GM23248 (cell line): ENCODE measurements around the gene TMX2.
"Not testable (repeated sequence)": the region's sequence is repeated elsewhere in the genome, so short reads cannot be mapped to it uniquely, and the experiment has no call there.

Experiments used
- EZH2 ChIP-seq: fragments of 200-600 bp; sonication (generic); IDR thresholded peaks from 2 replicates; pipeline ENCODE4 v1.6.1; 2018; ENCODE audit warnings: antibody characterized with exemption, mild to moderate bottlenecking; ENCODE audit not compliant: insufficient read depth, poor library complexity, severe bottlenecking
- EZH2phosphoT487 ChIP-seq: fragments of 200-600 bp; sonication (generic); IDR thresholded peaks from 2 replicates; pipeline ENCODE4 v1.6.1; 2018; ENCODE audit warnings: antibody characterized with exemption, moderate library complexity, mild to moderate bottlenecking, low read depth; ENCODE audit not compliant: insufficient read depth

DNA sequence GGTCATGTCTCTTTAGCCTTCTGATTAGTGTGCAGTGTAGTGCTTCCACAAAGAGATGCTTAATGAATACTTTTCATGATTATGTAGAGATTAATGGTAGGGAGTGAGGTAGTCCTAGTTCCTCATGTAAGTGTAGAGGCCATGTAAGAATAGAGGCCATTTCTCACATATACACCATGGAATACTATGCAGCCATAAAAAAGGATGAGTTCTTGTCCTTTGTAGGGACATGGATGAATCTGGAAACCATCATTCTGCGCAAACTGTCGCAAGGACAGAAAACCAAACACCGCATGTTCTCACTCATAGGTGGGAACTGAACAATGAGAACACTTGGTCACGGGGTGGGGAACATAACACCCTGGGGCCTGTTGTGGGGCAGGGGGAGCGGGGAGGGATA is 21.9 kb upstream of the TMX2 start:
- TF ChIP-seq EZH2, EZH2phosphoT487: not testable (repeated sequence)
